Tibial nerve (tissue), 3 donors: Measurements from ENCODE around the gene SSR1.
"Not testable (repeated sequence)": the region's sequence is repeated elsewhere in the genome, so short reads cannot be mapped to it uniquely, and the experiment has no call there.

Experiments used
- POLR2A ChIP-seq, 2 donors: fragments of 450-650 bp; IDR thresholded peaks; one replicate each; pipeline ENCODE4 v1.6.1; 2017; ENCODE audit warnings: antibody characterized with exemption in 2 of 2, mild to moderate bottlenecking in 2 of 2, moderate library complexity in 2 of 2
- TF ChIP-seq, protein P1 (sequence below), 5 experiments: fragments of 200-600 bp in 3 of 5; fragments of 450-650 bp in 2 of 5; sonication (generic) in 3 of 5; IDR thresholded peaks; one replicate each; pipeline ENCODE4 v1.5.1; 2016 to 2019; ENCODE audit warnings: antibody characterized with exemption in 5 of 5, mild to moderate bottlenecking in 3 of 5, moderate library complexity in 2 of 5

DNA sequence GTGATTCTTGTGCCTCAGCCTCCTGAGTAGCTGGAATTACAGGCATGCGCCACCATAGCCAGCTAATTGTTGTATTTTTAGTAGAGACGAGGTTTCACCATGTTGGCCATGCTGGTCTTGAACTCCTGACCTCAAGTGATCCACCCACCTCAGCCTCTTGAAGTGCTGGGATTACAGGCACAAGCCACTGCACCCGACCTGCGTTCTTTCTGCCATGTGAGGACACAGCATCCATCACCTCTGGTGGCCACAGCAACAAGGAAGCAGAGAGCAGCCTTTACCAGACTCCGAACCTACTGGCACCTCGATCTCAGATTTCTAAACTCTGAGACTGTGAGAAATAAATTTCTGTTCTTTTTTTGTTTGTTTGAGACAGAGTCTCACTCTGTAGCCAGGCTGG, 8.9 kb upstream of the SSR1 start:
- TF ChIP-seq, protein P1, sequence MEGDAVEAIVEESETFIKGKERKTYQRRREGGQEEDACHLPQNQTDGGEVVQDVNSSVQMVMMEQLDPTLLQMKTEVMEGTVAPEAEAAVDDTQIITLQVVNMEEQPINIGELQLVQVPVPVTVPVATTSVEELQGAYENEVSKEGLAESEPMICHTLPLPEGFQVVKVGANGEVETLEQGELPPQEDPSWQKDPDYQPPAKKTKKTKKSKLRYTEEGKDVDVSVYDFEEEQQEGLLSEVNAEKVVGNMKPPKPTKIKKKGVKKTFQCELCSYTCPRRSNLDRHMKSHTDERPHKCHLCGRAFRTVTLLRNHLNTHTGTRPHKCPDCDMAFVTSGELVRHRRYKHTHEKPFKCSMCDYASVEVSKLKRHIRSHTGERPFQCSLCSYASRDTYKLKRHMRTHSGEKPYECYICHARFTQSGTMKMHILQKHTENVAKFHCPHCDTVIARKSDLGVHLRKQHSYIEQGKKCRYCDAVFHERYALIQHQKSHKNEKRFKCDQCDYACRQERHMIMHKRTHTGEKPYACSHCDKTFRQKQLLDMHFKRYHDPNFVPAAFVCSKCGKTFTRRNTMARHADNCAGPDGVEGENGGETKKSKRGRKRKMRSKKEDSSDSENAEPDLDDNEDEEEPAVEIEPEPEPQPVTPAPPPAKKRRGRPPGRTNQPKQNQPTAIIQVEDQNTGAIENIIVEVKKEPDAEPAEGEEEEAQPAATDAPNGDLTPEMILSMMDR (IDR thresholded peaks at IDR 0.05): not testable (repeated sequence)
- not testable (repeated sequence) for TF ChIP-seq POLR2A (IDR thresholded peaks at IDR 0.05)
